ENCODE data around the gene ZFTA. TPM values are rescaled to one million over a fixed set of nuclear protein-coding genes. Genes with fewer than 3 reads are reported as not detected.

Gene ZFTA
- polyA plus RNA-seq, 3 donors, result 1.2 TPM; not detected in 2

GRCh38 chr11:63795066-63795465 lies 26.5 kb upstream of the ZFTA start:
- Histone ChIP-seq H3K9ac (ENCODE audit: insufficient read depth, low read length, poor library complexity, severe bottlenecking) (no peak overlapping the region), H3K4me3 (replicated peaks in 1 of 3; ENCODE audit: low read depth in 2 of 3, low read length in 3 of 3) (no peak overlapping the region), H3K27ac (ENCODE audit: low read depth in 1 of 2, low read length in 2 of 2) (no peak overlapping the region), H3K79me2 (ENCODE audit: insufficient read depth, low read length) (no peaks in the 10 kb centered on the region), H4K20me1 (ENCODE audit: insufficient read depth, low read length) (no peaks in the 10 kb centered on the region), H3K4me1 (ENCODE audit: control insufficient read depth in 1 of 2, insufficient read depth in 2 of 2, low read length in 2 of 2) (no peaks in the 10 kb centered on the region), H2AFZ (ENCODE audit: insufficient read depth, low read depth, low read length, poor library complexity, severe bottlenecking) (no peak overlapping the region), H3K36me3 (replicated peaks in 1 of 2; ENCODE audit: control insufficient read depth in 1 of 2, insufficient read depth in 2 of 2, low read length in 2 of 2) (no peaks in the 10 kb centered on the region), H3K27me3 (ENCODE audit: control insufficient read depth in 2 of 2, insufficient read depth in 2 of 2, low read length in 2 of 2) (no peaks in the 10 kb centered on the region), H3K9me3 (replicated peaks in 1 of 2; ENCODE audit: control insufficient read depth in 1 of 2, insufficient read depth in 1 of 2, low read length in 2 of 2) (peaks cover 17 to 26% of the 10 kb centered on the region in 2 donors), H3K4me2 (replicated peaks; ENCODE audit: extremely low read depth, low read length, poor library complexity, severe bottlenecking) (no peak overlapping the region)
- whole genome bisulfite sequencing (ENCODE audit: insufficient coverage), result 95% methylated on average over 7 of the region's 11 CpGs
- DNase-seq, result no peak
- Mint-ChIP-seq H3K36me3 (no peaks in the 10 kb centered on the region), H3K4me1 (peaks cover 9% of the 10 kb centered on the region), H3K27ac (no peak overlapping the region), H3K9me3 (peaks cover 18 to 42% (median 29%) of the 10 kb centered on the region in 7 donors), H3K4me3 (no peak overlapping the region), H3K27me3 (ENCODE audit: low read depth in 3 of 3) (peaks cover 5 to 10% (median 6%) of the 10 kb centered on the region in 3 donors)
- intact Hi-C loops (cut with micrococcal nuclease), result no loop called here
- no peak for TF ChIP-seq CTCF (IDR thresholded peaks at IDR 0.05)

- Histone ChIP-seq H3K4me3 (replicated peaks in 1 of 3; ENCODE audit: low read depth in 2 of 3, low read length in 3 of 3) (no peak overlapping the region), H3K27ac (ENCODE audit: low read depth in 1 of 2, low read length in 2 of 2) (no peak overlapping the region), H4K20me1 (ENCODE audit: insufficient read depth, low read length) (no peaks in the 10 kb centered on the region), H3K9ac (ENCODE audit: insufficient read depth, low read length, poor library complexity, severe bottlenecking) (no peak overlapping the region), H2AFZ (ENCODE audit: insufficient read depth, low read depth, low read length, poor library complexity, severe bottlenecking) (no peak overlapping the region), H3K79me2 (ENCODE audit: insufficient read depth, low read length) (no peaks in the 10 kb centered on the region), H3K36me3 (replicated peaks in 1 of 2; ENCODE audit: control insufficient read depth in 1 of 2, insufficient read depth in 2 of 2, low read length in 2 of 2) (no peaks in the 10 kb centered on the region), H3K27me3 (ENCODE audit: control insufficient read depth in 2 of 2, insufficient read depth in 2 of 2, low read length in 2 of 2) (no peaks in the 10 kb centered on the region), H3K4me2 (replicated peaks; ENCODE audit: extremely low read depth, low read length, poor library complexity, severe bottlenecking) (no peak overlapping the region), H3K4me1 (ENCODE audit: control insufficient read depth in 1 of 2, insufficient read depth in 2 of 2, low read length in 2 of 2) (no peaks in the 10 kb centered on the region), H3K9me3 (replicated peaks in 1 of 2; ENCODE audit: control insufficient read depth in 1 of 2, insufficient read depth in 1 of 2, low read length in 2 of 2) (peaks cover 17 to 26% of the 10 kb centered on the region in 2 donors)
- Mint-ChIP-seq H3K4me3 (no peak overlapping the region), H3K36me3 (no peaks in the 10 kb centered on the region), H3K4me1 (peaks cover 9% of the 10 kb centered on the region), H3K27ac (no peak overlapping the region), H3K27me3 (ENCODE audit: low read depth in 3 of 3) (peaks cover 5 to 10% (median 6%) of the 10 kb centered on the region in 3 donors), H3K9me3 (peaks cover 18 to 45% (median 31%) of the 10 kb centered on the region in 7 donors)
- TF ChIP-seq CTCF (IDR thresholded peaks at IDR 0.05), result no peak
- intact Hi-C loops (cut with micrococcal nuclease), result no loop called here
- no peak for DNase-seq
These were observed 24.6 kb upstream of the ZFTA start for GRCh38 chr11:63793161-63793560.

All from CD14-positive monocyte (primary cell).